ENCODE results near the gene RBBP7.

The RBBP7 gene

DNA sequence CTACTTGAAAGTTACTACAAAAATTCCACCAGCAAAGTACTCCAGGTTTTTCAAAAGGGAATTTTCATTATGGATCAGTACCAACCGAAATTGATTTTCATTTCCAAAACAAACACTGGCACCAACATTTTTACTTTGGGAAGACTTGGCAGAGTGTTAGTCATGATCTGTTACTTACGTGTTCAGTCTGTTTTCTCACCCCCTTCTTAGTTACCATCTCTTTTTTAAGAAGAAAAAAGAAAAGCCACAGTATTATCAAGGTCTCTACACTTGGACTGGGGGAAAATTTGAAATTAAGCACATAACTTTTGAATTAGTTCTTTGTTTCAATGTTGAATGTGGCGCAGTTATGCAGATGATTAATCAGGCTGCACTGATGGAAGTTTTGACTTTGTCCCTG, 27.5 kb downstream of the RBBP7 start:
- Histone ChIP-seq H3K9me3 (ENCODE audit: control insufficient read depth, insufficient read depth, low read length) (no peaks in the 10 kb centered on the region), H3K4me3 (ENCODE audit: low read depth, low read length) (no peak overlapping the region), H3K4me1 (ENCODE audit: control insufficient read depth, insufficient read depth, low read length) (peaks cover 45% of the 10 kb centered on the region), H3K36me3 (ENCODE audit: control insufficient read depth, insufficient read depth, low read length) (peaks cover 95% of the 10 kb centered on the region), H3K9ac (ENCODE audit: low read depth, low read length) (no peak overlapping the region), H3K27ac (ENCODE audit: low read depth, low read length) (peak overlapping the region; percentile 21), H3K27me3 (ENCODE audit: control insufficient read depth, insufficient read depth, low read length) (0 out of 2 replicates have a peak, but pooled peaks cover 6% of the 10 kb centered on the region)

GRCh38 chrX:16839852-16840460, 30.2 kb downstream of the RBBP7 start:
- H3K36me3 ChIP-seq (ENCODE audit: control insufficient read depth, insufficient read depth, low read length): peaks cover 95% of the 10 kb centered on the region
- peaks cover 45% of the 10 kb centered on the region for H3K4me1 ChIP-seq (ENCODE audit: control insufficient read depth, insufficient read depth, low read length)
- H3K4me3 ChIP-seq (ENCODE audit: low read depth, low read length): no peak overlapping the region
- H3K27me3 ChIP-seq (ENCODE audit: control insufficient read depth, insufficient read depth, low read length): 0 out of 2 replicates have a peak, but pooled peaks cover 6% of the 10 kb centered on the region
- H3K9ac ChIP-seq (ENCODE audit: low read depth, low read length): no peak overlapping the region
- H3K27ac ChIP-seq (ENCODE audit: low read depth, low read length): peak overlapping the region; percentile 73
- H3K9me3 ChIP-seq (ENCODE audit: control insufficient read depth, insufficient read depth, low read length): no peaks in the 10 kb centered on the region

- Histone ChIP-seq H3K4me3 (ENCODE audit: low read depth, low read length) (no peak overlapping the region), H3K27ac (ENCODE audit: low read depth, low read length) (peak overlapping the region; percentile 73), H3K9ac (ENCODE audit: low read depth, low read length) (no peak overlapping the region), H3K36me3 (ENCODE audit: control insufficient read depth, insufficient read depth, low read length) (peaks cover 95% of the 10 kb centered on the region), H3K27me3 (ENCODE audit: control insufficient read depth, insufficient read depth, low read length) (0 out of 2 replicates have a peak, but pooled peaks cover 2% of the 10 kb centered on the region), H3K4me1 (ENCODE audit: control insufficient read depth, insufficient read depth, low read length) (peaks cover 45% of the 10 kb centered on the region), H3K9me3 (ENCODE audit: control insufficient read depth, insufficient read depth, low read length) (no peaks in the 10 kb centered on the region)
Measured at GRCh38 chrX:16839219-16839851, 30.8 kb downstream of the RBBP7 start.

DNA sequence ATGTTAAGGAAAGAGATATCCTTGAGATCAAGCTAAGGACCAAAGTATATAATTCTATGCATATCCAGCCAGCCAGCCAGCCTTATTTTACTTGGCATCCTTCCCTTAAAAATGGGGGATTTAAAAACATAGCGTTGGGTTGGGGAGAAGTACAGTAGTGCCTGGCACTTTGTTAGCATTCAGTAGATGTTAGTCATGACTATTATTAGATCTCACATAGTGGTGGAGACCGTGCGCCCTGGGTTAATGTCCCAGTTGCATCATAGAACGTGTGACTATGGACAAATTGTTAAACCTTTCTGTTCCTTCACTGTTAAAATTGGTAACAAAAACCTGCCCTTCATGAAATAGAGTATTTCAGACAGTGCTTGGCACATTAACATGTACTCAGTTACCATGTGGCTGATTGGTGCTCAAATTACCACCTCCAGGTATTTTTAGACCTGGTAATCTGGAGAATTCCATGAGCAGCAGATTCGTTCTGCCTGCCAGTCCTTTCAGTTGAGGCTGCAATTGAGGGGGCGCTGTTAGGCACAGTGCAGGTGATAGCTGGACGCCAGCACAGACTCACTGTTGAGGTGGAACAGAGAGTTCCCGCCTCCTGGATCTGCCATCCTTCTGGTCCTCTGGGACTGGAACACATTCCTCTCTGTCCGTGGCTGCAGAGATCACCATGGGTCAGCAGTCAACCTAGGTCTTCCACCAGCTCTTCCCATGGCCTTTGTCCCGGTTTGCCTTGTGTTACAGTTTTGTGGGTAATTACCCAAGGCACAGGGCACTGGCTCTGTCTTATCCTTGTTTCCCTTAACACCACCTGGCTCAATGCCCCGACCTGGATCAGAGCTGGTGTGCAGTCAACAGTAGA, 31.7 kb downstream of the RBBP7 start:
- Histone ChIP-seq H3K36me3 (ENCODE audit: control insufficient read depth, insufficient read depth, low read length) (peaks cover 95% of the 10 kb centered on the region), H3K27ac (ENCODE audit: low read depth, low read length) (no peak overlapping the region), H3K9ac (ENCODE audit: low read depth, low read length) (no peak overlapping the region), H3K27me3 (ENCODE audit: control insufficient read depth, insufficient read depth, low read length) (0 out of 2 replicates have a peak, but pooled peaks cover 2% of the 10 kb centered on the region), H3K9me3 (ENCODE audit: control insufficient read depth, insufficient read depth, low read length) (no peaks in the 10 kb centered on the region), H3K4me3 (ENCODE audit: low read depth, low read length) (no peak overlapping the region), H3K4me1 (ENCODE audit: control insufficient read depth, insufficient read depth, low read length) (peaks cover 36% of the 10 kb centered on the region)

DNA sequence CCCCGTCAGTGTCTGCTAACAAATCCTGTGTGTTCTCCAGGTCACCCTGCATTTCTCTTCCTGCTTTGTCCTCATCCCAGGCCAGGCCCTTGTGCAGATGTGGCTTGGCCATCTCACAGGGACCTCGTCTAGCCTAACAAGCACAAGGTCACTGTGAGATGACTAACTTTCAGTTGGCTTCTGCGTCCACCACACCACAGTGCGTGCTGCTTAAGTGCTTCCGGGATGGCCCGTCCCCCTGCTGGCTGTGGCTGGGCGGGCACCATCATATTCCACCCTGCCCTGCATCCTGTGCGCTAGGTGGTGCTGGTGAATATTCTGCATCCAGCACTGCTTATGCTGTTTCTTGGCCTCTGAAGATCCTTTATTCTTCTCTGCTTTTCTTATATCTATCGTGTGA, 33.8 kb downstream of the RBBP7 start:
- no peak overlapping the region for H3K4me3 ChIP-seq (ENCODE audit: low read depth, low read length)
- H3K4me1 ChIP-seq (ENCODE audit: control insufficient read depth, insufficient read depth, low read length): peaks cover 23% of the 10 kb centered on the region
- H3K9me3 ChIP-seq (ENCODE audit: control insufficient read depth, insufficient read depth, low read length): no peaks in the 10 kb centered on the region
- H3K36me3 ChIP-seq (ENCODE audit: control insufficient read depth, insufficient read depth, low read length): peaks cover 95% of the 10 kb centered on the region
- H3K9ac ChIP-seq (ENCODE audit: low read depth, low read length): no peak overlapping the region
- H3K27me3 ChIP-seq (ENCODE audit: control insufficient read depth, insufficient read depth, low read length): no peaks in the 10 kb centered on the region
- no peak overlapping the region for H3K27ac ChIP-seq (ENCODE audit: low read depth, low read length)

DNA sequence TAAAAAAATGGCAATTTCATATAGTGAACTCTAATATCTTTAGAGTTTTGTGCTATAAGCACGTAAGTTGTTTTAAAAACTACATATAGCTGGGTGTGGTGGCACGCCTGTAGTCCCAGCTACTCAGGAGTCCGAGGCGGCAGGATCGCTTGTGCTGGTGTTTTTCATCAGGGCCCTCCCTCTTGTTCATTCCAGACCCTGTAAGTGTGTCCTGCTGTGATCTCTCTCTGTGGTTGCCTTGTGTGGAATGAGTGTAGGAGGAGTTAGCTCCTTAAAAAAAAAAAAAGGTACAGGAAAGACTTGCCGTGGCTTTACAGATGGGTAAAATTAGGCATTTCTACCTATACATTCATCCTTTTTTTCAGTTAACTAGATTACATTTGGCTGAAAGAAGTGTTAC, 35.4 kb downstream of the RBBP7 start:
- Histone ChIP-seq H3K36me3 (ENCODE audit: control insufficient read depth, insufficient read depth, low read length) (peaks cover 100% of the 10 kb centered on the region), H3K9me3 (ENCODE audit: control insufficient read depth, insufficient read depth, low read length) (no peaks in the 10 kb centered on the region), H3K27me3 (ENCODE audit: control insufficient read depth, insufficient read depth, low read length) (no peaks in the 10 kb centered on the region), H3K9ac (ENCODE audit: low read depth, low read length) (no peak overlapping the region), H3K4me3 (ENCODE audit: low read depth, low read length) (no peak overlapping the region), H3K27ac (ENCODE audit: low read depth, low read length) (no peak overlapping the region), H3K4me1 (ENCODE audit: control insufficient read depth, insufficient read depth, low read length) (peaks cover 19% of the 10 kb centered on the region)

DNA sequence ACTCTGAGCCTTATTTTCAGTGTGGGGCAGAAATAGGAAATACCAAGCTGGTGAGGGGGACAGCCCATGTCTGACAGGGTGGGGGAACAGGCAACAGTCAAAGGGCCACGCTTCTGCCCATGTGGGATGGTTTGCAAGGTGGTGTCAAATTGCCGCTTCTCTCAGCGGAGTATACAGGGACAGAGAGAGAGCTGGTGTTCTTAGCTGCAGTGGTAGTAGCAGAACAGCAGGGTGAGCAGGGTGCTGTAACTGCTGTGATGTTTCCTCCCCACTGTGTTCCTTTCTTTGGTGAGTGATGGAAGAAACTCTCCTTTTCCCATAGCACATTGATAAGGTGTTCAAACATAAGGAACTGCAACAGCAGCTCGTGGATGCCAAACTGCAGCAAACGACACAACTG, 37.9 kb downstream of the RBBP7 start:
- Histone ChIP-seq H3K27ac (ENCODE audit: low read depth, low read length) (no peak overlapping the region), H3K9ac (ENCODE audit: low read depth, low read length) (no peak overlapping the region), H3K9me3 (ENCODE audit: control insufficient read depth, insufficient read depth, low read length) (no peaks in the 10 kb centered on the region), H3K27me3 (ENCODE audit: control insufficient read depth, insufficient read depth, low read length) (no peaks in the 10 kb centered on the region), H3K4me1 (ENCODE audit: control insufficient read depth, insufficient read depth, low read length) (peaks cover 8% of the 10 kb centered on the region), H3K4me3 (ENCODE audit: low read depth, low read length) (no peak overlapping the region), H3K36me3 (ENCODE audit: control insufficient read depth, insufficient read depth, low read length) (peaks cover 100% of the 10 kb centered on the region)

GRCh38 chrX:16828124-16828908, 41.8 kb downstream of the RBBP7 start:
- Histone ChIP-seq H3K36me3 (ENCODE audit: control insufficient read depth, insufficient read depth, low read length) (peaks cover 88% of the 10 kb centered on the region), H3K9ac (ENCODE audit: low read depth, low read length) (no peak overlapping the region), H3K27me3 (ENCODE audit: control insufficient read depth, insufficient read depth, low read length) (no peaks in the 10 kb centered on the region), H3K27ac (ENCODE audit: low read depth, low read length) (no peak overlapping the region), H3K4me3 (ENCODE audit: low read depth, low read length) (no peak overlapping the region), H3K9me3 (ENCODE audit: control insufficient read depth, insufficient read depth, low read length) (no peaks in the 10 kb centered on the region), H3K4me1 (ENCODE audit: control insufficient read depth, insufficient read depth, low read length) (peaks cover 8% of the 10 kb centered on the region)

- Histone ChIP-seq H3K9me3 (ENCODE audit: control insufficient read depth, insufficient read depth, low read length) (no peaks in the 10 kb centered on the region), H3K36me3 (ENCODE audit: control insufficient read depth, insufficient read depth, low read length) (peaks cover 86% of the 10 kb centered on the region), H3K27ac (ENCODE audit: low read depth, low read length) (no peak overlapping the region)
Measured at GRCh38 chrX:16827225-16827624, 42.9 kb downstream of the RBBP7 start.

DNA sequence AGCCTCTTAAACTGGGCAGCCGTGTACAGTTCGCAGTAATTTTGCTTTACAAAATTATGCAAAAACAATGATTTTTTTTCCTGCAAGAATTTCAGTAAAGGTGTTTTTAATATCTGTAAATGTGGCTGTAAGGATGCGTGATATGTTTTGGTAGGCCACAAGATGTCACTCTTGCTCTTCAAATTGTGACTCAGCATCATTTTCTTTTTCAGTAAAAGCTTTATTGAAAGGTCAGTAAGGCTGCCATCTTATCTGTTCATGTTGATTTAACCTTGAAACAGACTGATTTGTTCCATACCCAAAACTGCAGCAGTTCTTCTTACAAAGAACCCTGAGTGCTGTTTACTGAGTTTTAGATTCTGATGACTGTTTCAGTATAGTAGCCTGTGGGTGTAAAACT, 44.0 kb downstream of the RBBP7 start:
- no peak overlapping the region for H3K4me3 ChIP-seq (ENCODE audit: low read depth, low read length)
- H3K9me3 ChIP-seq (ENCODE audit: control insufficient read depth, insufficient read depth, low read length): no peaks in the 10 kb centered on the region
- peaks cover 8% of the 10 kb centered on the region for H3K4me1 ChIP-seq (ENCODE audit: control insufficient read depth, insufficient read depth, low read length)
- H3K27ac ChIP-seq (ENCODE audit: low read depth, low read length): peak overlapping the region; percentile 21
- no peaks in the 10 kb centered on the region for H3K27me3 ChIP-seq (ENCODE audit: control insufficient read depth, insufficient read depth, low read length)
- H3K36me3 ChIP-seq (ENCODE audit: control insufficient read depth, insufficient read depth, low read length): peaks cover 80% of the 10 kb centered on the region
- no peak overlapping the region for H3K9ac ChIP-seq (ENCODE audit: low read depth, low read length)

More at GRCh38 chrX:16827225-16827624, 42.9 kb downstream of the RBBP7 start:
- peaks cover 8% of the 10 kb centered on the region for H3K4me1 ChIP-seq (ENCODE audit: control insufficient read depth, insufficient read depth, low read length)
- no peaks in the 10 kb centered on the region for H3K27me3 ChIP-seq (ENCODE audit: control insufficient read depth, insufficient read depth, low read length)
- H3K4me3 ChIP-seq (ENCODE audit: low read depth, low read length): no peak overlapping the region
- no peak overlapping the region for H3K9ac ChIP-seq (ENCODE audit: low read depth, low read length)
